SH-SY5Y (cell line): ENCODE data around the gene VIPR1.

Experiments used
- GATA2 ChIP-seq: IDR thresholded peaks from 2 replicates; pipeline ENCODE4 v1.6.1; 2011; ENCODE audit warnings: mild to moderate bottlenecking, low read depth, low read length
- GATA3 ChIP-seq: IDR thresholded peaks from 2 replicates; pipeline ENCODE4 v1.6.1; 2011; ENCODE audit warnings: low read depth, mild to moderate bottlenecking, low read length, moderate library complexity

GRCh38 chr3:42490243-42490642, 12.2 kb upstream of the VIPR1 start:
- no peak for TF ChIP-seq GATA2
- TF ChIP-seq GATA3 = no peak
